ENCODE data around the gene KY.
"Not testable (repeated sequence)": the region's sequence is repeated elsewhere in the genome, so short reads cannot be mapped to it uniquely, and the experiment has no call there.

Gene KY

DNA sequence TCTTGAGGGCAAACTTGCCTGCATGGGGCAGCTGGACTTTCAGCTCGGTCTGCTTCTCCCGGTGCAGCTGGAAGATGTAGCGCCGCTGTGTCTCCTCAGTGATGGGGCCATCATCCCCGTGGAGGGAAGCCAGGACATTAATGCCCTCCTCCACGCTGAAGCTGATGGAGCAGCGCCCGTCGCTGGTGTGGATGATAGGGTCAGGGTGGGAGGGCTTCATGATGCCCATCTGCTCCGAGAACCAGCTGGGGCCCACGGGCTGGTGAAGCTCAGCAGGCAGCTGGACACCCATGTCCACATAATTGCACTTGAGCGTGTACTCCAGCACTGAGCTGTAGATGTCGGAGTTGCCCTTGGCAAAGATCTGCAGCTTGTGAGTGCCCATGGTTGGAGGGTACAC lies 46.9 kb downstream of the KY start:
- H3K4me3 ChIP-seq (ENCODE audit: low read length) = no peak overlapping the region
- H3K36me3 ChIP-seq (ENCODE audit: control insufficient read depth, low read depth, low read length) = no peaks in the 10 kb centered on the region
- no peak overlapping the region for H3K9ac ChIP-seq (ENCODE audit: low read length)
- H3K9me3 ChIP-seq (ENCODE audit: control insufficient read depth, low read depth, low read length) = no peaks in the 10 kb centered on the region
- H3K27ac ChIP-seq (ENCODE audit: low read length) = no peak overlapping the region
- H3K4me1 ChIP-seq (ENCODE audit: control insufficient read depth, low read depth, low read length) = peaks cover 5% of the 10 kb centered on the region
- H3K27me3 ChIP-seq (ENCODE audit: control insufficient read depth, insufficient read depth, low read length) = peaks cover 8% of the 10 kb centered on the region

DNA sequence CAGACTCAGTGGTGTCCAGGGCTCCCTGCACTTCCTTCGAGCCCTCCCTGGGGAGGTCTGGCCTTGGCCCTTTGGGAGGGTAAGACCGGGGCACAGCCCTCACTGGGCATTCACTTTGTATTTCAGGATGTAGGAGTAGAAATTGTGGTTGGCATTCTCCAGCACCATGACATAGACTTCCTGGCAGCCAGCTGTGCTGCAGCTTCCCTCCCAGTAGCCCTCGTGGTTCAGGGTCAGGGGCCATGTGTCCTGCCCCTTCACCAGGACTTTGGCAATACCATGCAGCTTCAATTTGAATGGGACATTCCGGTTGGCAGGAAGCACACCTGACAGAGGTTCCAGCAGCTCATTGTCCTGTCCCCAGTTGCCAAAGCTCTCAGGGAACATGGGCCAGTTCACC lies 47.3 kb downstream of the KY start:
- no peak overlapping the region for H3K4me3 ChIP-seq (ENCODE audit: low read length)
- H3K4me1 ChIP-seq (ENCODE audit: control insufficient read depth, low read depth, low read length) = peaks cover 5% of the 10 kb centered on the region
- no peaks in the 10 kb centered on the region for H3K36me3 ChIP-seq (ENCODE audit: control insufficient read depth, low read depth, low read length)
- H3K27me3 ChIP-seq (ENCODE audit: control insufficient read depth, insufficient read depth, low read length) = peaks cover 8% of the 10 kb centered on the region
- H3K9ac ChIP-seq (ENCODE audit: low read length) = no peak overlapping the region
- H3K27ac ChIP-seq (ENCODE audit: low read length) = no peak overlapping the region
- no peaks in the 10 kb centered on the region for H3K9me3 ChIP-seq (ENCODE audit: control insufficient read depth, low read depth, low read length)

DNA sequence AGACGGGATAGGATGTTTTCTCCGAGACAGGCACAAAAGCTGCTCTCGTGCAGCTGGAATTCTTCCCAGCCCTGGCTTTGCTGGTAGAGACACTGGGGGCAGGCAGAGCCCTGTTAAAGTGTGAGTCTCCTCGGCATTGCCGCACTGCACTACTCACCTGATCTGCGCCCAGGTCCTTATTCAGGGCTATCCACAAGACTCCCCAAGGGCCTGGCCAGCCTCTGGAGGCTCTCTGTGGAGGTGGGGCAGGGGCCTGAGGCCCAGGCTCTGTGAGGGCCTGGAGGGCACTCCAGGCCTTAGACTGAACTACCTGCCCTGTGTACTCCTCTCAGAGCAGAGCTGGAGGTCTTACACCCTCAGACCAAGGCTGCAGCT lies 48.4 kb downstream of the KY start:
- Histone ChIP-seq H3K27ac (ENCODE audit: low read length) (no peak overlapping the region), H3K27me3 (ENCODE audit: control insufficient read depth, insufficient read depth, low read length) (peaks cover 8% of the 10 kb centered on the region), H3K4me1 (ENCODE audit: control insufficient read depth, low read depth, low read length) (peaks cover 5% of the 10 kb centered on the region), H3K9me3 (ENCODE audit: control insufficient read depth, low read depth, low read length) (no peaks in the 10 kb centered on the region), H3K4me3 (ENCODE audit: low read length) (no peak overlapping the region), H3K9ac (ENCODE audit: low read length) (no peak overlapping the region), H3K36me3 (ENCODE audit: control insufficient read depth, low read depth, low read length) (no peaks in the 10 kb centered on the region)

DNA sequence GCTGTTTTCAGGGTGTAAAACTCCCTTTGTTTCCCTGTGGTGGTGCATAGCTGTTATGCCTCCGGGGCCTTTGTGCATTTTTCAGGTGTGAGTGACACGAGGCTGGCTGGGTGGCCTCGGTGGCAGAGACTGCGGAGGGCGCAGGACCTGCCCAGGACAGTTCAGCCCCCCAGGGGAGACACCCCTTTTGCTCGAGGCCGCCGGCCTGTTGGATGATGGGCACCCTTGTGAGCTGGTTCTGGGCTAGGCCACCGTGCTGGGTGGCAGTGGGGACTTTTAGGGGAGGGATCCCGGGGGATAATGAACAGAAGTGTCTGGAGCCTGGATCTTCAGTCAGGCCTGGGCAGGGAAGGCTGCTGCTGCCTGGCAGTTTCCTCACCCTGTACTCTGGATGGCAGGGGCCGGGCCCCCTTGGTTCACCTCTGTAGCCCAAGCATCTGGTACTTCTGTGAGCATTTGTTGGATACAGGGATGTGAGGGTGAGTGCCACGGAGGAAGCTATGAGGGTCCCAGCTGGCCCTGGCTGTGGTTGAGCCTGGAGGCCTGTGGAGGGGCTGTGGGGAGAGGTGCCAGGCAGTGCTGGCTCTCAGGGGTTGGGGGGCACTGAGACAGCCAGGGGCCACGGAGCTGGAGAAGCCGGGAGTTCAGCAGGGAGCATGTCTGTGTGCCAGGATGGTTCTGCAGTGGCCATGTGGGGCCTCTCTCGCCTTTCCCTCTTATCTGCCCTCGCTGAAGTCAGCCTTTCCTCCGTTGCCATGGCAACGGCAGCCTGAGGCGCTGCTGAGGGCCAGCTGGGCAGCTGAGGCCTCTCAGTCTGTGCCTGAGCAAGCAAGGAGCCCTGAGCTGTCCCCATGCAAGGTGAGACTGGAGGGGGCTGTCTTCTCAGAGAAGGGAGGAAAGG lies 49.0 kb downstream of the KY start:
- no peaks in the 10 kb centered on the region for H3K36me3 ChIP-seq (ENCODE audit: control insufficient read depth, low read depth, low read length)
- peaks cover 5% of the 10 kb centered on the region for H3K4me1 ChIP-seq (ENCODE audit: control insufficient read depth, low read depth, low read length)
- no peak overlapping the region for H3K27ac ChIP-seq (ENCODE audit: low read length)
- H3K9ac ChIP-seq (ENCODE audit: low read length) = no peak overlapping the region
- no peaks in the 10 kb centered on the region for H3K9me3 ChIP-seq (ENCODE audit: control insufficient read depth, low read depth, low read length)
- peaks cover 8% of the 10 kb centered on the region for H3K27me3 ChIP-seq (ENCODE audit: control insufficient read depth, insufficient read depth, low read length)
- peak overlapping the region; percentile 51 for H3K4me3 ChIP-seq (ENCODE audit: low read length)

- H3K4me3 ChIP-seq (ENCODE audit: low read length) = peak overlapping the region; percentile 51
- peaks cover 8% of the 10 kb centered on the region for H3K27me3 ChIP-seq (ENCODE audit: control insufficient read depth, insufficient read depth, low read length)
- no peaks in the 10 kb centered on the region for H3K9me3 ChIP-seq (ENCODE audit: control insufficient read depth, low read depth, low read length)
- peaks cover 5% of the 10 kb centered on the region for H3K4me1 ChIP-seq (ENCODE audit: control insufficient read depth, low read depth, low read length)
- H3K36me3 ChIP-seq (ENCODE audit: control insufficient read depth, low read depth, low read length) = no peaks in the 10 kb centered on the region
- no peak overlapping the region for H3K9ac ChIP-seq (ENCODE audit: low read length)
- H3K27ac ChIP-seq (ENCODE audit: low read length) = no peak overlapping the region
Observed at GRCh38 chr3:134600685-134601463, 49.9 kb downstream of the KY start.

- Histone ChIP-seq H3K4me3 (ENCODE audit: low read length) (no peak overlapping the region), H3K27ac (ENCODE audit: low read length) (no peak overlapping the region), H3K4me1 (ENCODE audit: control insufficient read depth, low read depth, low read length) (peaks cover 5% of the 10 kb centered on the region), H3K9ac (ENCODE audit: low read length) (no peak overlapping the region), H3K27me3 (ENCODE audit: control insufficient read depth, insufficient read depth, low read length) (peaks cover 8% of the 10 kb centered on the region), H3K9me3 (ENCODE audit: control insufficient read depth, low read depth, low read length) (no peaks in the 10 kb centered on the region), H3K36me3 (ENCODE audit: control insufficient read depth, low read depth, low read length) (no peaks in the 10 kb centered on the region)
Observed at GRCh38 chr3:134600206-134600605, 50.6 kb downstream of the KY start.

DNA sequence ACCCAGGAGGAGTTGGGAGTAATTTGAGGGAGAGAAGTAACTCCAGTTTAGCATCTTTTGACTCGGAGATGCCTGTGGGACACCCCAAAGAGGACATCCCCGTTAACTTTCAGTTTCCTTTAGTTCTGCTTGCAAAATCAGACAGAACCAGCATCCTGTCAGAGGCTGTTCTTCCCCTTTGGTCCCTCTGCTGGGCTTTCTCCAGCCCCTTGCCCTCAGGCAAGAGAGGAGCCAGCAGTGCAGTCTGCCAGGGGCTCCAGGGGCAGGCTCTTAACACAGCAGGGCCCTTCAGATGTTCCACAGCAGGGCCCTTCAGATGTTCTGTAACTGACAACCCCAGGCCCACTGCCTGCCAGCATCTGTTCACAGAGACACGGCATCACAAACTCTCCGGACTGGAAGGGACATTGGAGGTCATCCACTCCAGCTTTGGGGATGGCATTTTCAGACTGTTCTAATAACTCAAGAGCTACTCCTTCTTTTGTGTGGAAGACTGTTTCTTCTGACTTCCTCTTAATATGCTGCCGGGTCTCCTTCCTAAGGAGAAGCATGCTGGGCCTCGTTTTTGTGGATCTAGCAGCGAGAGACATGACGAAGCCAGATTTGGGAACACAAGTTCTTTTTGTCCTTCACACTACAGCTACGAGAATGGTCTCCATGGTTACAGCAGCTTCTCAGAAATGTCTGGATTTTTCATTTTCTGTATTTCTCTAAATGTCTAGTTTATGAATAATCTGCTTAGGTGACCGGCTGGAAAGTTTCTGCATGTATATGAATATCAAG lies 51.9 kb downstream of the KY start:
- H3K4me1 ChIP-seq (ENCODE audit: control insufficient read depth, low read depth, low read length) = peaks cover 5% of the 10 kb centered on the region
- H3K9ac ChIP-seq (ENCODE audit: low read length) = no peak overlapping the region
- peaks cover 8% of the 10 kb centered on the region for H3K27me3 ChIP-seq (ENCODE audit: control insufficient read depth, insufficient read depth, low read length)

GRCh38 chr3:134597390-134597970 lies 53.3 kb downstream of the KY start:
- no peaks in the 10 kb centered on the region for H3K36me3 ChIP-seq (ENCODE audit: control insufficient read depth, low read depth, low read length)
- H3K4me3 ChIP-seq (ENCODE audit: low read length) = no peak overlapping the region
- no peak overlapping the region for H3K9ac ChIP-seq (ENCODE audit: low read length)
- H3K27ac ChIP-seq (ENCODE audit: low read length) = no peak overlapping the region
- no peaks in the 10 kb centered on the region for H3K9me3 ChIP-seq (ENCODE audit: control insufficient read depth, low read depth, low read length)
- H3K4me1 ChIP-seq (ENCODE audit: control insufficient read depth, low read depth, low read length) = peaks cover 4% of the 10 kb centered on the region
- H3K27me3 ChIP-seq (ENCODE audit: control insufficient read depth, insufficient read depth, low read length) = peaks cover 8% of the 10 kb centered on the region

More for the DNA sequence above, 51.9 kb downstream of the KY start:
- no peak overlapping the region for H3K4me3 ChIP-seq (ENCODE audit: low read length)
- H3K27ac ChIP-seq (ENCODE audit: low read length) = no peak overlapping the region
- no peaks in the 10 kb centered on the region for H3K9me3 ChIP-seq (ENCODE audit: control insufficient read depth, low read depth, low read length)
- H3K36me3 ChIP-seq (ENCODE audit: control insufficient read depth, low read depth, low read length) = no peaks in the 10 kb centered on the region

DNA sequence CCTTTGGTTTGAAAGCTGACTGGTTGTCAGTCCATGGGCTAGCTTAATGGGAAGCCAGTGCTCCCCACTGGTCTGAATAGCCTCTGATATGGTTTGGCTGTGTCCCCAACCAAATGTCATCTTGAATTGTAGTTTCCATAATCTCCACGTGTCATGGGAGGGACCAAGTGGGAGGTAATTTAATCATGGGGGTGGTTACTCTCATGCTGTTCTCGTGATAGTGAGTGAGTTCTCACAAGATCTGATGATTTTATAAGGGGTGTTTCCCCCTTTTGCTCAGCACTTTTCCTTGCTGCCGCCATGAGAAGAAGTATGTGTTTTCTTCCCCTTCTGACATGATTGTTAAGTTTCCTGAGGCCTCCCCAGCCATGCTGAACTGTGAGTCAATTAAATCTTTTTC lies 55.8 kb downstream of the KY start:
- H3K9ac ChIP-seq (ENCODE audit: low read length); H3K4me3 ChIP-seq (ENCODE audit: low read length); H3K9me3 ChIP-seq (ENCODE audit: control insufficient read depth, low read depth, low read length); H3K36me3 ChIP-seq (ENCODE audit: control insufficient read depth, low read depth, low read length); H3K4me1 ChIP-seq (ENCODE audit: control insufficient read depth, low read depth, low read length); H3K27me3 ChIP-seq (ENCODE audit: control insufficient read depth, insufficient read depth, low read length); H3K27ac ChIP-seq (ENCODE audit: low read length): not testable (repeated sequence)

DNA sequence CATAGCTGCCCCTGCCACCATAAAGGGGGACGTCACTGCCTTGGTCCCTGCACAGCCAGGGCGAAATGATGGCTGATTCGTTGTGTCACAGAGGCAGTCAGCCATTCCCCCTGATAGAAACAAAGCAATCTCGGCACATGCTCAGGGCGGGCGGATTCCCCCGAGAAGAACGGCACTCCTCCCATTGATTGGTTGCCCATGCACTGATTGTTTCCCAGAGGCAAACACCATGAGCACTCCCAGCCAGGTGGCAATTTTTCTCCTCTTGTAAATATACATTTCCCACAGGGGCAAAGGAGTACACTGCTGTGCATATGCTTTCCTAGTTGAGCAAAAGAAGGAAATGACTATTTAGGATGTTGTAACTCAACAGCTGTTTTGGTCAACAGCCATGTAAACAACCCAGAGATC lies 56.5 kb downstream of the KY start:
- no peak overlapping the region for H3K4me3 ChIP-seq (ENCODE audit: low read length)

GRCh38 chr3:134592806-134593205 lies 58.0 kb downstream of the KY start:
- no peak overlapping the region for H3K9ac ChIP-seq (ENCODE audit: low read length)
- H3K27ac ChIP-seq (ENCODE audit: low read length) = no peak overlapping the region
- no peaks in the 10 kb centered on the region for H3K4me1 ChIP-seq (ENCODE audit: control insufficient read depth, low read depth, low read length)
- no peaks in the 10 kb centered on the region for H3K27me3 ChIP-seq (ENCODE audit: control insufficient read depth, insufficient read depth, low read length)
- no peaks in the 10 kb centered on the region for H3K36me3 ChIP-seq (ENCODE audit: control insufficient read depth, low read depth, low read length)
- no peaks in the 10 kb centered on the region for H3K9me3 ChIP-seq (ENCODE audit: control insufficient read depth, low read depth, low read length)
- no peak overlapping the region for H3K4me3 ChIP-seq (ENCODE audit: low read length)

More for the DNA sequence above, 56.5 kb downstream of the KY start:
- no peaks in the 10 kb centered on the region for H3K27me3 ChIP-seq (ENCODE audit: control insufficient read depth, insufficient read depth, low read length)
- H3K27ac ChIP-seq (ENCODE audit: low read length) = no peak overlapping the region
- H3K4me1 ChIP-seq (ENCODE audit: control insufficient read depth, low read depth, low read length) = no peaks in the 10 kb centered on the region
- H3K9ac ChIP-seq (ENCODE audit: low read length) = no peak overlapping the region
- H3K9me3 ChIP-seq (ENCODE audit: control insufficient read depth, low read depth, low read length) = no peaks in the 10 kb centered on the region
- no peaks in the 10 kb centered on the region for H3K36me3 ChIP-seq (ENCODE audit: control insufficient read depth, low read depth, low read length)

Data from iPS-18a (cell line).